Frontal cortex (tissue), 4 donors: Measurements from ENCODE around the gene ABCC2. TPM values are rescaled to one million over a fixed set of nuclear protein-coding genes. Genes with fewer than 3 reads are reported as not detected.
"Not testable (repeated sequence)": the region's sequence is repeated elsewhere in the genome, so short reads cannot be mapped to it uniquely, and the experiment has no call there.

ENCODE experiments used
- DNase-seq, 2 donors: peaks; one replicate each; pipeline ENCODE4 v3.0.0; 2012; ENCODE audit warnings: low spot score in 2 of 2
- FAIRE-seq: peaks from 2 replicates; lab custom pipeline; 2012; peaks lifted over from hg19 to GRCh38; lab: Jason Lieb, UNC
- total RNA-seq: library from RNA; depleted of rRNA; stranded (reverse); fragments of >200 nt; gene quantifications from one replicate; pipeline ENCODE4 v1.2.3, GENCODE V29; 2014
- donor health status: control.
- donor health status: control.
- donor health status: control.

The ABCC2 gene
- total RNA-seq, 1 donor from 2014 or later = 0.41 TPM

- FAIRE-seq = no peak
- no peak for DNase-seq
These were observed 22.8 kb downstream of the ABCC2 start for GRCh38 chr10:99805190-99805589.

GRCh38 chr10:99806091-99806490, 23.7 kb downstream of the ABCC2 start:
- DNase-seq (no peak), FAIRE-seq (no peak)

GRCh38 chr10:99807786-99808185, 25.3 kb downstream of the ABCC2 start:
- no peak for FAIRE-seq
- no peak for DNase-seq

- no peak for DNase-seq
- no peak for FAIRE-seq
These were observed 25.8 kb downstream of the ABCC2 start for GRCh38 chr10:99808270-99808669.

- FAIRE-seq = no peak
- DNase-seq = no peak
These were observed 27.0 kb downstream of the ABCC2 start for GRCh38 chr10:99809481-99809880.

- FAIRE-seq = no peak
- DNase-seq = no peak
These were observed 27.6 kb downstream of the ABCC2 start for GRCh38 chr10:99809931-99810615.

GRCh38 chr10:99812177-99812576, 29.7 kb downstream of the ABCC2 start:
- no peak for DNase-seq
- no peak for FAIRE-seq

- DNase-seq = no peak
- no peak for FAIRE-seq
These were observed 31.7 kb downstream of the ABCC2 start for GRCh38 chr10:99814143-99814542.

- FAIRE-seq (no peak), DNase-seq (no peak)
These were observed 33.2 kb downstream of the ABCC2 start for GRCh38 chr10:99815621-99816020.

GRCh38 chr10:99827936-99828335, 45.5 kb downstream of the ABCC2 start:
- no peak for FAIRE-seq
- DNase-seq = no peak

- DNase-seq = no peak
- no peak for FAIRE-seq
These were observed 46.0 kb downstream of the ABCC2 start for GRCh38 chr10:99828464-99828863.

- FAIRE-seq = no peak
These were observed 50.0 kb downstream of the ABCC2 start for GRCh38 chr10:99832439-99832838.

GRCh38 chr10:99834410-99834809, 52.0 kb downstream of the ABCC2 start:
- DNase-seq (no peak), FAIRE-seq (no peak)

More at GRCh38 chr10:99832439-99832838, 50.0 kb downstream of the ABCC2 start:
- DNase-seq = no peak

GRCh38 chr10:99835947-99836346, 53.5 kb downstream of the ABCC2 start:
- FAIRE-seq (no peak), DNase-seq (no peak)

GRCh38 chr10:99836711-99837110, 54.3 kb downstream of the ABCC2 start:
- FAIRE-seq (no peak), DNase-seq (no peak)

GRCh38 chr10:99840859-99841258, 58.4 kb downstream of the ABCC2 start:
- DNase-seq, FAIRE-seq: not testable (repeated sequence)

- DNase-seq (no peak), FAIRE-seq (no peak)
These were observed 59.3 kb downstream of the ABCC2 start for GRCh38 chr10:99841746-99842145.

GRCh38 chr10:99843310-99843709, 60.9 kb downstream of the ABCC2 start:
- FAIRE-seq = no peak

GRCh38 chr10:99844433-99844955, 62.1 kb downstream of the ABCC2 start:
- DNase-seq (no peak), FAIRE-seq (no peak)

More at GRCh38 chr10:99843310-99843709, 60.9 kb downstream of the ABCC2 start:
- DNase-seq = no peak

GRCh38 chr10:99845837-99846382, 63.5 kb downstream of the ABCC2 start:
- FAIRE-seq (no peak), DNase-seq (peak in 1 of 2 donors; percentile 61)

- FAIRE-seq = no peak
These were observed 66.6 kb downstream of the ABCC2 start for GRCh38 chr10:99849057-99849456.

GRCh38 chr10:99849536-99849935, 67.1 kb downstream of the ABCC2 start:
- no peak for FAIRE-seq
- no peak for DNase-seq

More at GRCh38 chr10:99849057-99849456, 66.6 kb downstream of the ABCC2 start:
- no peak for DNase-seq
